CD14-positive monocyte (primary cell): ENCODE measurements around the gene FBXO36. TPM values are rescaled to one million over a fixed set of nuclear protein-coding genes. Genes with fewer than 3 reads are reported as not detected.

ENCODE experiments used
- DNase-seq, 3 donors: peaks; one replicate each; pipeline ENCODE4 v3.0.0-alpha.2; 2011 to 2022
- H2AFZ ChIP-seq: 2 replicates; pipeline ENCODE4 v1.6.0; 2012; ENCODE audit warnings: mild to moderate bottlenecking, low read depth, low read length, inconsistent platforms; ENCODE audit not compliant: insufficient read depth, poor library complexity, severe bottlenecking
- H3K27ac ChIP-seq, 2 donors: 1 replicate in 1 of 2; 2 replicates in 1 of 2; pipeline ENCODE4 v1.5.1; 2012 to 2013; ENCODE audit warnings: low read length in 2 of 2, control low read depth in 1 of 2, inconsistent platforms in 1 of 2, low read depth in 1 of 2, mild to moderate bottlenecking in 1 of 2
- H3K27me3 ChIP-seq, 2 donors: one replicate each; pipeline versions ENCODE4 v1.6.0 to v1.6.1; 2011 to 2013; ENCODE audit warnings: low read length in 2 of 2; ENCODE audit not compliant: control insufficient read depth in 2 of 2, insufficient read depth in 2 of 2
- H3K36me3 ChIP-seq, 2 donors: replicated peaks in 1 of 2; 1 replicate in 1 of 2; 2 replicates in 1 of 2; pipeline versions ENCODE4 v1.5.1 to v1.6.1; 2012 to 2013; ENCODE audit warnings: low read length in 2 of 2, control low read depth in 1 of 2, inconsistent platforms in 1 of 2, mild to moderate bottlenecking in 1 of 2; ENCODE audit not compliant: insufficient read depth in 2 of 2, control insufficient read depth in 1 of 2
- H3K4me1 ChIP-seq, 2 donors: 1 replicate in 1 of 2; 2 replicates in 1 of 2; pipeline versions ENCODE4 v1.5.1 to v1.6.1; 2012 to 2013; ENCODE audit warnings: low read length in 2 of 2, control low read depth in 1 of 2, inconsistent platforms in 1 of 2, mild to moderate bottlenecking in 1 of 2, moderate library complexity in 1 of 2; ENCODE audit not compliant: insufficient read depth in 2 of 2, control insufficient read depth in 1 of 2
- H3K4me2 ChIP-seq: replicated peaks from 2 replicates; pipeline ENCODE3; 2012; ENCODE audit warnings: low read length, moderate library complexity, mild to moderate bottlenecking; ENCODE audit not compliant: poor library complexity, severe bottlenecking; ENCODE audit errors: extremely low read depth
- H3K4me3 ChIP-seq, 3 experiments: fragments of 200-600 bp in 1 of 3; sonication (generic) in 1 of 3; replicated peaks in 1 of 3; 1 replicate in 2 of 3; 2 replicates in 1 of 3; pipeline ENCODE4 v1.5.1; 2011 to 2013; ENCODE audit warnings: low read length in 3 of 3, mild to moderate bottlenecking in 3 of 3, control low read depth in 2 of 3, low read depth in 2 of 3, inconsistent platforms in 1 of 3, moderate library complexity in 1 of 3
- H3K79me2 ChIP-seq: 2 replicates; pipeline ENCODE4 v1.6.0; 2012; ENCODE audit warnings: mild to moderate bottlenecking, control low read depth, inconsistent platforms, low read length, moderate library complexity; ENCODE audit not compliant: insufficient read depth
- H3K9ac ChIP-seq: 2 replicates; pipeline ENCODE4 v1.6.0; 2017; ENCODE audit warnings: low read length, mild to moderate bottlenecking; ENCODE audit not compliant: insufficient read depth, poor library complexity, severe bottlenecking
- H3K9me3 ChIP-seq, 2 donors: replicated peaks in 1 of 2; 1 replicate in 1 of 2; 2 replicates in 1 of 2; pipeline versions ENCODE4 v1.5.1 to v1.6.1; 2012 to 2013; ENCODE audit warnings: low read length in 2 of 2, control low read depth in 1 of 2; ENCODE audit not compliant: control insufficient read depth in 1 of 2, insufficient read depth in 1 of 2
- H4K20me1 ChIP-seq: 2 replicates; pipeline ENCODE4 v1.6.0; 2012; ENCODE audit warnings: mild to moderate bottlenecking, low read length, control low read depth, moderate library complexity; ENCODE audit not compliant: insufficient read depth
- H3K27ac Mint-ChIP-seq, 7 donors: one replicate each; pipeline ENCODE4 v1.8.0; 2020; ENCODE audit warnings: mild to moderate bottlenecking in 7 of 7, mixed read lengths in 7 of 7, moderate library complexity in 6 of 7, inconsistent platforms in 2 of 7
- H3K27me3 Mint-ChIP-seq, 3 donors: one replicate each; pipeline ENCODE4 v1.8.0; 2021 to 2022; ENCODE audit warnings: low read depth in 3 of 3, mild to moderate bottlenecking in 3 of 3, mixed read lengths in 3 of 3, moderate library complexity in 3 of 3, inconsistent platforms in 1 of 3
- H3K36me3 Mint-ChIP-seq, 2 donors: one replicate each; pipeline ENCODE4 v1.8.0; 2020; ENCODE audit warnings: mixed read lengths in 2 of 2, inconsistent platforms in 1 of 2, mild to moderate bottlenecking in 1 of 2
- H3K4me1 Mint-ChIP-seq: one replicate; pipeline ENCODE4 v1.8.0; 2020; ENCODE audit warnings: mild to moderate bottlenecking, mixed read lengths
- H3K4me3 Mint-ChIP-seq, 2 donors: one replicate each; pipeline ENCODE4 v1.8.0; 2020; ENCODE audit warnings: mild to moderate bottlenecking in 2 of 2, mixed read lengths in 2 of 2, moderate library complexity in 1 of 2
- H3K9me3 Mint-ChIP-seq, 7 donors: one replicate each; pipeline ENCODE4 v1.8.0; 2020 to 2022; ENCODE audit warnings: mixed read lengths in 7 of 7, mild to moderate bottlenecking in 6 of 7, moderate library complexity in 6 of 7, inconsistent platforms in 2 of 7
- whole genome bisulfite sequencing: methylation state at CpG from one replicate; pipeline ENCODE4 v1.1.5; 2013; ENCODE audit warnings: missing lambda C conversion rate; ENCODE audit not compliant: insufficient coverage; 5-methylcytosine and 5-hydroxymethylcytosine counted together
- intact Hi-C, 2 donors: fragments of 100-400 bp; cut with micrococcal nuclease; formaldehyde crosslinking; loops; one replicate each; pipeline versions ENCODE4 v1.15.0 to v1.15.1; 2023
- polyA plus RNA-seq, 3 donors: library from polyadenylated mRNA; depleted of rRNA in 1 of 3; unstranded in 2 of 3; stranded (reverse) in 1 of 3; fragments of 300-500 nt in 2 of 3; fragments of >200 nt in 1 of 3; fragmentation: Illumina TruSeq in 2 of 3; gene quantifications; 1 replicate in 2 of 3; 2 replicates in 1 of 3; pipeline ENCODE4 v1.2.3, GENCODE V29; 2012 to 2021
- TF ChIP-seq, protein P1 (sequence below): fragments of 200-600 bp; IDR thresholded peaks from one replicate; pipeline ENCODE4 v1.8.0; 2022; ENCODE audit warnings: antibody characterized with exemption, mild to moderate bottlenecking

The FBXO36 gene
- polyA plus RNA-seq, 3 donors: 0.52 to 0.90 (median 0.72) TPM

DNA sequence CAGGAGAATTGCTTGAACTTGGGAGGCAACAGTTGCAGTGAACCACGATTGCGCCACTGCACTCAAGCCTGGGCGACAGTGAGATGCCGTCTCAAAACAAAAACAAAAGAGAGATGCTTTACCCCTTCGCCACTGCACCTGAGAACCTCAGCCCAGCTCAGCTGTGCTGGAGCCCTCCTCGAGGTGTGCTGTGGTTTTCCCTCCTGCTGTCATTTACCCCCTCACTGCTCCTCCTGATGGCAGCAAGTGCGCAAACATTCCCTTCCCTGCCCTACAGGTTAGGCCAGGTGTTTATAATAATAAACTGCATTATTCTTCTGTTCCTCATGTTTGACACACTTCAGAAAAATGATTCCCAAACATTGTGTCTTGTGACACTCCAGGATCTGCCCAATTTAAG lies 8.4 kb downstream of the FBXO36 start:
- Histone ChIP-seq H4K20me1 (no peaks in the 10 kb centered on the region), H3K4me3 (no peak overlapping the region), H2AFZ (no peak overlapping the region), H3K36me3 (no peaks in the 10 kb centered on the region), H3K4me1 (no peaks in the 10 kb centered on the region), H3K79me2 (no peaks in the 10 kb centered on the region), H3K27me3 (no peaks in the 10 kb centered on the region), H3K9me3 (no peaks in the 10 kb centered on the region), H3K9ac (no peak overlapping the region), H3K27ac (no peak overlapping the region), H3K4me2 (no peak overlapping the region)
- Mint-ChIP-seq H3K27me3 (no peaks in the 10 kb centered on the region), H3K4me3 (no peak overlapping the region), H3K27ac (no peak overlapping the region), H3K9me3 (peaks cover 0 to 5% (median 0%) of the 10 kb centered on the region in 7 donors), H3K4me1 (no peaks in the 10 kb centered on the region), H3K36me3 (peaks cover 0 to 3% of the 10 kb centered on the region in 2 donors)
- TF ChIP-seq, protein P1, sequence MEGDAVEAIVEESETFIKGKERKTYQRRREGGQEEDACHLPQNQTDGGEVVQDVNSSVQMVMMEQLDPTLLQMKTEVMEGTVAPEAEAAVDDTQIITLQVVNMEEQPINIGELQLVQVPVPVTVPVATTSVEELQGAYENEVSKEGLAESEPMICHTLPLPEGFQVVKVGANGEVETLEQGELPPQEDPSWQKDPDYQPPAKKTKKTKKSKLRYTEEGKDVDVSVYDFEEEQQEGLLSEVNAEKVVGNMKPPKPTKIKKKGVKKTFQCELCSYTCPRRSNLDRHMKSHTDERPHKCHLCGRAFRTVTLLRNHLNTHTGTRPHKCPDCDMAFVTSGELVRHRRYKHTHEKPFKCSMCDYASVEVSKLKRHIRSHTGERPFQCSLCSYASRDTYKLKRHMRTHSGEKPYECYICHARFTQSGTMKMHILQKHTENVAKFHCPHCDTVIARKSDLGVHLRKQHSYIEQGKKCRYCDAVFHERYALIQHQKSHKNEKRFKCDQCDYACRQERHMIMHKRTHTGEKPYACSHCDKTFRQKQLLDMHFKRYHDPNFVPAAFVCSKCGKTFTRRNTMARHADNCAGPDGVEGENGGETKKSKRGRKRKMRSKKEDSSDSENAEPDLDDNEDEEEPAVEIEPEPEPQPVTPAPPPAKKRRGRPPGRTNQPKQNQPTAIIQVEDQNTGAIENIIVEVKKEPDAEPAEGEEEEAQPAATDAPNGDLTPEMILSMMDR: no peak
- DNase-seq: no peak
- intact Hi-C loops: no loop called here
- WGBS: 88% methylated on average over 6 of the region's 7 CpGs

DNA sequence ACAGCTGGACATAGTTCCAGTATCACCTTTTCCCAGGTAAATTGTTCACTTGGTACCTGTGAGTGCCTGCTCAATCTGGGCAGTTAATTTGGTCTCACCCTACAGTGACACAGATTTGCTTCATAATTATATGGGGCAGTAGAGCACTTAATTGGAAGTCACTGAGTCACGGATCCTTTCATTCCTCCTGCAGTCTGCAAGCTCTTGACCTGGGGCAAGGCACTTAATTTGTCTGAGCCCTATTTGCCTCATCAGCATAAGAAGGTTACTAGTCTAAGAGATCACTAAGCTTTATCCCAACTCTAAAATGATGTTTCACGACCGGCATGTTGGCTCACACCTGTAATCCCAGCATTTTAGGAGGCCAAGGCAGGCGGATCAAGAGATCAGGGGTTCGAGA lies 8.9 kb downstream of the FBXO36 start:
- H2AFZ ChIP-seq: no peak overlapping the region
- H3K36me3 Mint-ChIP-seq: peaks cover 0 to 3% of the 10 kb centered on the region in 2 donors
- H3K4me3 Mint-ChIP-seq: no peak overlapping the region
- TF ChIP-seq, protein P1: no peak
- WGBS: 94% methylated on average over 3 of the region's 5 CpGs
- no peaks in the 10 kb centered on the region for H3K27me3 Mint-ChIP-seq
- no peak overlapping the region for H3K27ac Mint-ChIP-seq
- no peak overlapping the region for H3K4me2 ChIP-seq
- DNase-seq: no peak
- intact Hi-C loops: no loop called here
- no peaks in the 10 kb centered on the region for H3K4me1 ChIP-seq
- no peaks in the 10 kb centered on the region for H3K79me2 ChIP-seq
- H3K9ac ChIP-seq: no peak overlapping the region
- H3K27ac ChIP-seq: no peak overlapping the region
- no peaks in the 10 kb centered on the region for H3K9me3 ChIP-seq
- no peaks in the 10 kb centered on the region for H4K20me1 ChIP-seq
- H3K9me3 Mint-ChIP-seq: peaks cover 0 to 5% (median 0%) of the 10 kb centered on the region in 7 donors
- H3K4me1 Mint-ChIP-seq: no peaks in the 10 kb centered on the region
- H3K27me3 ChIP-seq: no peaks in the 10 kb centered on the region
- no peak overlapping the region for H3K4me3 ChIP-seq
- H3K36me3 ChIP-seq: no peaks in the 10 kb centered on the region
